Glutamatergic neuron (in vitro differentiated cells): ENCODE measurements around the gene MACC1. TPM values are rescaled to one million over a fixed set of nuclear protein-coding genes. Genes with fewer than 3 reads are reported as not detected.

Experiments
- DNase-seq: peaks from one replicate; pipeline ENCODE4 v3.0.0; 2022
- H3K27ac Mint-ChIP-seq: one replicate; pipeline ENCODE4 v1.8.0; 2020; ENCODE audit warnings: mild to moderate bottlenecking, mixed read lengths, inconsistent platforms; ENCODE audit not compliant: unreplicated experiment
- H3K27me3 Mint-ChIP-seq: one replicate; pipeline ENCODE4 v1.8.0; 2020; ENCODE audit warnings: mild to moderate bottlenecking, moderate library complexity, mixed read lengths, inconsistent platforms; ENCODE audit not compliant: unreplicated experiment
- H3K36me3 Mint-ChIP-seq: one replicate; pipeline ENCODE4 v1.8.0; 2020; ENCODE audit warnings: mild to moderate bottlenecking, mixed read lengths, inconsistent platforms; ENCODE audit not compliant: unreplicated experiment
- H3K4me1 Mint-ChIP-seq: one replicate; pipeline ENCODE4 v1.8.0; 2020; ENCODE audit warnings: mild to moderate bottlenecking, low read depth, mixed read lengths, inconsistent platforms; ENCODE audit not compliant: unreplicated experiment
- H3K4me3 Mint-ChIP-seq: one replicate; pipeline ENCODE4 v1.8.0; 2020; ENCODE audit warnings: mild to moderate bottlenecking, mixed read lengths, inconsistent platforms; ENCODE audit not compliant: unreplicated experiment
- H3K9me3 Mint-ChIP-seq: one replicate; pipeline ENCODE4 v1.8.0; 2020; ENCODE audit warnings: mild to moderate bottlenecking, moderate library complexity, mixed read lengths, inconsistent platforms; ENCODE audit not compliant: unreplicated experiment
- total RNA-seq: library from RNA; stranded (reverse); fragmentation: NEBNext Ultra II Directional; extraction: Animal tissue kit (Norgen Biotek cat#: 25700); gene quantifications from one replicate; pipeline ENCODE4 v1.2.1, GENCODE V29; 2021; ENCODE audit not compliant: unreplicated experiment
- TF ChIP-seq, protein P1 (sequence below): fragments of 200-600 bp; sonication (generic); IDR thresholded peaks from one replicate; pipeline ENCODE4 v1.5.0; 2021; ENCODE audit not compliant: partially characterized antibody, unreplicated experiment

MACC1 gene
- total RNA-seq, 1 donor from 2014 or later = 0.29 TPM

DNA sequence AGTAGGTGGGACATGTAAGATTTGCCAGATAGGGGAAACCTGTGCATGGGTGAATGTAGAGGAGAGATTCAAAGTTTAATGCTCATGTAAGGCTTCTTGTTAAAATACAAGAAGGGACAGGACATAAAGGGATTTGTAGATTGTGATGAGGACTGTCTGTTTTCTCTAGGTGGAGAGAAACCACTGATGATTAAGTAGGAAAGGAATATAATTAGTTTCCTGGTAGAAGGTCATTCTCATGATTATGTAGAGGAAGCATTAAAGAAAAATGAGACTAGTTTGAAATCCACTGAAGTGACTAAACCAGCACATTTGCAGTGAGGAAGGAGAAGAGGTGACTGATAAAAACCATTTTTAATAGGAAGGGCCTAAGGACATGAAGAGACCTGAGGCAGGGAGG is 19.6 kb upstream of the MACC1 start:
- Mint-ChIP-seq H3K36me3 (no peaks in the 10 kb centered on the region), H3K9me3 (no peaks in the 10 kb centered on the region), H3K27ac (no peak overlapping the region), H3K4me1 (peaks cover 3% of the 10 kb centered on the region), H3K4me3 (no peak overlapping the region), H3K27me3 (no peaks in the 10 kb centered on the region)
- no peak for DNase-seq
- TF ChIP-seq, protein P1, sequence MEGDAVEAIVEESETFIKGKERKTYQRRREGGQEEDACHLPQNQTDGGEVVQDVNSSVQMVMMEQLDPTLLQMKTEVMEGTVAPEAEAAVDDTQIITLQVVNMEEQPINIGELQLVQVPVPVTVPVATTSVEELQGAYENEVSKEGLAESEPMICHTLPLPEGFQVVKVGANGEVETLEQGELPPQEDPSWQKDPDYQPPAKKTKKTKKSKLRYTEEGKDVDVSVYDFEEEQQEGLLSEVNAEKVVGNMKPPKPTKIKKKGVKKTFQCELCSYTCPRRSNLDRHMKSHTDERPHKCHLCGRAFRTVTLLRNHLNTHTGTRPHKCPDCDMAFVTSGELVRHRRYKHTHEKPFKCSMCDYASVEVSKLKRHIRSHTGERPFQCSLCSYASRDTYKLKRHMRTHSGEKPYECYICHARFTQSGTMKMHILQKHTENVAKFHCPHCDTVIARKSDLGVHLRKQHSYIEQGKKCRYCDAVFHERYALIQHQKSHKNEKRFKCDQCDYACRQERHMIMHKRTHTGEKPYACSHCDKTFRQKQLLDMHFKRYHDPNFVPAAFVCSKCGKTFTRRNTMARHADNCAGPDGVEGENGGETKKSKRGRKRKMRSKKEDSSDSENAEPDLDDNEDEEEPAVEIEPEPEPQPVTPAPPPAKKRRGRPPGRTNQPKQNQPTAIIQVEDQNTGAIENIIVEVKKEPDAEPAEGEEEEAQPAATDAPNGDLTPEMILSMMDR = no peak

- no peak overlapping the region for H3K4me3 Mint-ChIP-seq
- H3K4me1 Mint-ChIP-seq = peaks cover 3% of the 10 kb centered on the region
- H3K9me3 Mint-ChIP-seq = no peaks in the 10 kb centered on the region
- no peaks in the 10 kb centered on the region for H3K27me3 Mint-ChIP-seq
- H3K36me3 Mint-ChIP-seq = no peaks in the 10 kb centered on the region
- no peak overlapping the region for H3K27ac Mint-ChIP-seq
- no peak for DNase-seq
- TF ChIP-seq, protein P1 = no peak
Observed at GRCh38 chr7:20236043-20236442, 18.9 kb upstream of the MACC1 start.

DNA sequence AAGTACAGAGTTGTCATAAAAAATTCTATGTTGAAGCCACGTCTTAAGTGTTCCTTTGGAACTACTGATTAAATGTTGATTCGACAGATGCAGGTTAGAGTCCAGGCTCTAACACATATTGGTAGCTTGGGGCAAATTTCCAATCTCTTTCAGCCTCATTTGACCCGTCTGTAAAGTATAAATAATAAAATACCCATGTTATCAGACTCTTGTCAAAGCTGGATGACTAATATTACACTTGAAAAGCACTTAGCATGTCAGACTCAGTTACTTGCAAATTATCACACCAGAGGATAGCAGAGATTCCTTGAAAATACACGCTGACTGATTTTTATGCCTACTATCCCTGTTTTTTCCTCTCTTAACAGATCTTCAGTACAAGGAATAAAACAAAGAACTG is 18.1 kb upstream of the MACC1 start:
- no peak overlapping the region for H3K27ac Mint-ChIP-seq

GRCh38 chr7:20233362-20233761 is 16.2 kb upstream of the MACC1 start:
- H3K27me3 Mint-ChIP-seq = no peaks in the 10 kb centered on the region

More for the DNA sequence above, 18.1 kb upstream of the MACC1 start:
- Mint-ChIP-seq H3K4me1 (peaks cover 3% of the 10 kb centered on the region), H3K27me3 (no peaks in the 10 kb centered on the region), H3K36me3 (no peaks in the 10 kb centered on the region), H3K9me3 (no peaks in the 10 kb centered on the region), H3K4me3 (no peak overlapping the region)
- no peak for DNase-seq
- TF ChIP-seq, protein P1 = no peak

GRCh38 chr7:20232848-20233247 is 15.7 kb upstream of the MACC1 start:
- no peak overlapping the region for H3K4me3 Mint-ChIP-seq
- peaks cover under 1% of the 10 kb centered on the region for H3K4me1 Mint-ChIP-seq
- TF ChIP-seq, protein P1 = no peak
- H3K27me3 Mint-ChIP-seq = no peaks in the 10 kb centered on the region
- no peak overlapping the region for H3K27ac Mint-ChIP-seq
- H3K36me3 Mint-ChIP-seq = no peaks in the 10 kb centered on the region
- no peaks in the 10 kb centered on the region for H3K9me3 Mint-ChIP-seq
- DNase-seq = no peak

More at GRCh38 chr7:20233362-20233761, 16.2 kb upstream of the MACC1 start:
- H3K9me3 Mint-ChIP-seq = no peaks in the 10 kb centered on the region
- no peak overlapping the region for H3K4me3 Mint-ChIP-seq
- no peak for DNase-seq
- no peaks in the 10 kb centered on the region for H3K36me3 Mint-ChIP-seq
- peaks cover 3% of the 10 kb centered on the region for H3K4me1 Mint-ChIP-seq
- TF ChIP-seq, protein P1 = no peak
- H3K27ac Mint-ChIP-seq = no peak overlapping the region
